ENCODE data around the gene ELAPOR1.
A peak's percentile ranks its signal among the peaks of the same experiment; 100 is the strongest.

ELAPOR1 gene

DNA sequence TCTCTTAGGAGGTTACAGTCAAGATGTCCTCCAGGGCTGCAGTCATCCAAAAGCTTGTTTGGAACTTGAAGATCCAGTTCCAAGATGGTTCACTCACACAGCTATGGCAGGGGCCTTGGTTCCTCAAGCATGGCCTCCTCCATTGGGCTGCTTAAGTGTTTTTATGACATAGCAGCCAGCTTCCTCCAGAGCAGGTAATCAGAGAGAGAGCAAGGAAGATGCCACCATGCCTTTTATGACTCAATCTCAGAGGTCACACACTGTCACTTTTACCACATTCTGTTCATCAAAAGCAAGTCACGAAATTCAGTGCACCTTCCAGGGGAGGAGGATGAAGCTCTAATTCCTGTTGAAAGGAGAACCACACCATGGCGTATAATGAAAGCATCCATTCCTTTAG lies 17.1 kb downstream of the ELAPOR1 start:
- TF ChIP-seq, protein P1, sequence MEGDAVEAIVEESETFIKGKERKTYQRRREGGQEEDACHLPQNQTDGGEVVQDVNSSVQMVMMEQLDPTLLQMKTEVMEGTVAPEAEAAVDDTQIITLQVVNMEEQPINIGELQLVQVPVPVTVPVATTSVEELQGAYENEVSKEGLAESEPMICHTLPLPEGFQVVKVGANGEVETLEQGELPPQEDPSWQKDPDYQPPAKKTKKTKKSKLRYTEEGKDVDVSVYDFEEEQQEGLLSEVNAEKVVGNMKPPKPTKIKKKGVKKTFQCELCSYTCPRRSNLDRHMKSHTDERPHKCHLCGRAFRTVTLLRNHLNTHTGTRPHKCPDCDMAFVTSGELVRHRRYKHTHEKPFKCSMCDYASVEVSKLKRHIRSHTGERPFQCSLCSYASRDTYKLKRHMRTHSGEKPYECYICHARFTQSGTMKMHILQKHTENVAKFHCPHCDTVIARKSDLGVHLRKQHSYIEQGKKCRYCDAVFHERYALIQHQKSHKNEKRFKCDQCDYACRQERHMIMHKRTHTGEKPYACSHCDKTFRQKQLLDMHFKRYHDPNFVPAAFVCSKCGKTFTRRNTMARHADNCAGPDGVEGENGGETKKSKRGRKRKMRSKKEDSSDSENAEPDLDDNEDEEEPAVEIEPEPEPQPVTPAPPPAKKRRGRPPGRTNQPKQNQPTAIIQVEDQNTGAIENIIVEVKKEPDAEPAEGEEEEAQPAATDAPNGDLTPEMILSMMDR (IDR thresholded peaks at IDR 0.05; ENCODE audit: extremely low read depth, missing control alignments), result no peak

DNA sequence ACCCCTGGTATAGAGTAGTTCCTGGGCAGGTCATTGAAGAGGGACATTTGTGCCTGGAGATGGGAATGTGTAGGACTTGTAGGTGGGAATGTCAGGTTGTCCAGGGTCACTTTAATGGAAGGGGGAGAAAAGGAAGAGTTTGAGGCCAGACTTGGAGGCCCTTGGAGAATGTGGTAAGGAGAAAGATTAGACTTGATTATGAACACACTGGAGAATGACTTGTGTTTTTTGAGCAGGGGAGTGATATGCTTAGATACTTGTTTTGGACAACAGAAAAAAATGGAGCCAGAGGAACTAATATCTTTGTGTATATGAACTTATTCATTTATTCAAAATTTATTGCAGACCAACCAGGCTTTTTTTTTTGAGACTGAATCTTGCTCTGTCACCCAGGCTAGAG lies 17.9 kb downstream of the ELAPOR1 start:
- TF ChIP-seq, protein P1 (IDR thresholded peaks at IDR 0.05; ENCODE audit: extremely low read depth, missing control alignments), result no peak
- DNase-seq (ENCODE audit: low spot score), result no peak

More for the DNA sequence above, 17.1 kb downstream of the ELAPOR1 start:
- no peak for DNase-seq (ENCODE audit: low spot score)

DNA sequence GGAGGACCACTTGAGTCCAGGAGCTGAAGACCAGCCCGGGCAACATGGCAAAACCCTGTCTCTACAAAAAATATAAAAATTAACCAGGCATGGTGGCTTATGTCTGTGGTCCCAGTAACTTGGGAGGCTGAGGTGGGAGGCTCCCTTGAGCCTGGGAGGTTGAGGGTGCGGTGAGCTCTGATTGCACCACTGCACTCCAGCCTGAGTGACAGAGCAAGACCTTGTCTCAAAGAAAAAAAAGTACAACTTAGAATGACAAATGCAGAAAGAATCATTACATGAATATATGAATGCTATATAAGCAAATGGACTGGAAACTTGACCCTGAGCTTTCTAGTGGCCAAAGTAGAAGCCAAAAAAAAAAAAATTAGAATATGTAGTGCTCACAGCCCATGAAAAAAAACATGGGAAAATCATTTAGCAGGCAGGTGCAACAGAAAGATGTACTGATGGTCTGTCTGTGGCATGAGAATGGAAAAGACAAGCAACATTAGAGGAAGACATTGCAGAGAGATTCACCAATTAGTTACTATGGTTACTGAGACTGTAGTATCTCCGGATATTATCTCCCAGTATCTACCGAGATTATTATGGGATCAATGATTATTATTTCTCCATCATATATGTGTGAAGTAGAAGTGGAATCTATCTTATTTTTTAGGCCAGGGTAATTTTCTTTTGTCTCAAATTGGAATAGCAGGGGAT lies 19.2 kb downstream of the ELAPOR1 start:
- DNase-seq (ENCODE audit: low spot score), result no peak
- TF ChIP-seq, protein P1 (IDR thresholded peaks at IDR 0.05; ENCODE audit: extremely low read depth, missing control alignments), result no peak

DNA sequence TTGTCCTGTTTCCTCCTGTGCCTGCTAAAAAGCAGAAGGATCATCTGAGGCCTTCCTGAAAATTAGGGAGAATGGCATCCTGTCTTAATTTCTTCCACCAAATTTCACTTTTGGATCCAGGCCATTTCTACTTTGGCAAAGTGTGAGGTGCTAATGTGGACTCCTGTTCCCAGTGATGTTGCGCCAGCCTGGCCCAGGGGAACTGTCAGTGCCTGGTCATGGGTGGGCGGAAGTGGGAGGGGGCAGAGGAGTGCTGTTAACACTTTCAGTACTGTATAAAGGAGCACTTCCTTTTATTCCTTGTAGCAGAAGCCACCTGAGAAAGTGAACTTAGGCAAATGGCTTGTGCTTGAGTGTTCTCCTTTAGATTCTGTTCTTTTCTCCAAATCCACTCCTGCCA lies 19.9 kb downstream of the ELAPOR1 start:
- TF ChIP-seq, protein P1 (IDR thresholded peaks at IDR 0.05; ENCODE audit: extremely low read depth, missing control alignments), result no peak
- DNase-seq (ENCODE audit: low spot score), result no peak

DNA sequence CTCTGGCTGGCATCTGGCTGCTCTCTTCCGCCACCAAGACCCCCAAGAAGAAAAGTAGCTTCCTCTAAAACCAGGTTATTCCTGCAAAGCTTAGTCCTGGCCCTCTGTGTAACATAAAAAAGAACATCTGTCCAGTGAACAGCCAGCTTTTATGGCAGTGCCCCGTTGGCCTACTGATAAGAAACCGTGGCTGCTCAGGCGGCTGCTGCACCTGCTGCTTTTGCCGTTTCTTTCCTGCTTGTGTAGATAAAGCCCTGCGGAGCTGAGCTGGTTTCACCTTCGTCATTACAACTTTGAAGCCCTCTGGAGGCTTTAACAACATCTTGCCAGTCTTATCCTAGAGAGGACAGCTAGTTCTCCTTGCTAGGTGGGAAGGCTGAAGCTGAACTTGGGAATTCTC lies 20.5 kb downstream of the ELAPOR1 start:
- TF ChIP-seq, protein P1 (IDR thresholded peaks at IDR 0.05; ENCODE audit: extremely low read depth, missing control alignments), result no peak

DNA sequence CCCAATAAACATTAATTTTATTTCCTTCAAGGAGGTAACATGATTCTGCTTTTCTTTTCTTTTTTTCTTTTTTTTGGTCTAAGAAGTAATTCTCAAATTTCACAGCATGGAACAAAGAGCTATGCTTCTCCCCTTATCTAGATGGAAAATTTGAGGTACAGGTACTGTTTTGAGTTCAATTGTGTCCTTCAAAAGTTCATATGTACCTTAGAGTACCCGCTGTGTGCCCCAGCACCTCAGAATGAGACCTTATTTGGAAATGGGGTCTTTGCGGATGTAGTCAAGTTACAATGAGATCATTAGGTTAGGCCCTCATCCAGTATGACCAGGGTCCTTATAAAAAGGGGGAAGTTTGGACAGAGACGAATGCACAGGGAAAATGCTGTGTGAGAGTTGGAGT lies 22.0 kb downstream of the ELAPOR1 start:
- TF ChIP-seq, protein P1 (IDR thresholded peaks at IDR 0.05; ENCODE audit: extremely low read depth, missing control alignments), result no peak
- no peak for DNase-seq (ENCODE audit: low spot score)

More for the DNA sequence above, 20.5 kb downstream of the ELAPOR1 start:
- DNase-seq (ENCODE audit: low spot score), result peak; percentile 36

DNA sequence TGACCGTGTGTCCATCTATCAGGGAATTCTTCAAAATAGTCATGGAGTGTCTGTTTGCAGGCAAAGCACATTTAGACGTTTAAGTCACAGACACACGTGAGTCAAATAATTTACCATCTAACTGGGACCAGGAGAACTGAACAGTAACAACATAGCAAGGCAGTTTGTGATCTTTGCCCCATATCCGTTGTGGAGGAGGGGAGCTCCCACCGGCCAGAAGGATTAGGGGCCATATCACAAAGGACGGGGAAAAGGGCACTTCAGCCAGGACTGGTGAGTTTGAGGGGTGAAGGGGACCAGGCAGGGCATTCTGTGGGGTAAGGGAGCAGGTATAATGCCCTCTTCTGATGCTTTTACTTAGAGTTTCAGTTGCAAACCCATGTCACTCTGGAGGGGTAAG lies 22.9 kb downstream of the ELAPOR1 start:
- no peak for DNase-seq (ENCODE audit: low spot score)
- TF ChIP-seq, protein P1 (IDR thresholded peaks at IDR 0.05; ENCODE audit: extremely low read depth, missing control alignments), result no peak
